NCI-H345 (cell line): ENCODE data around the gene ACP3.

Experiments
- DNase-seq: peaks from one replicate; lab custom pipeline; 2025; lab: John Stamatoyannopoulos, UW

Gene ACP3

DNA sequence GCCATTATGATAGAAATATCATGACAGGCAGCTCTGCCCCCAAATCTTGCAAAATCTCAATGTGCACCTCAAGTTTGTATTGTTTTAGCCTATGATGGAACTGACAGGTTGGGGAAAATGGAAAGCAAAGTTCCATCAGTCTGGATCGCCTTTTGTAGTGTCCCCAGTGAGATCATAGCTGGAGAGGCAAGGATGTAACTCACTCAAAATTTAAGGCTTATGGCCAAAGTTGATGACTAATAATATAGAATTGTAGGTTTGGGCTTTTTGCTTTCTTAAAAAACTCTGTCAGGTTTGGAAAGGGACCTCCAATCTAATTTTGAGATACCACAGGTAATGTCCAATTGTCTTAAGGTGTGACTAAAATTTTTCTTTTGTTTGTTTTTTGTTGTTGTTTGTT, 1.4 kb upstream of the ACP3 start:
- DNase-seq: no peak

DNA sequence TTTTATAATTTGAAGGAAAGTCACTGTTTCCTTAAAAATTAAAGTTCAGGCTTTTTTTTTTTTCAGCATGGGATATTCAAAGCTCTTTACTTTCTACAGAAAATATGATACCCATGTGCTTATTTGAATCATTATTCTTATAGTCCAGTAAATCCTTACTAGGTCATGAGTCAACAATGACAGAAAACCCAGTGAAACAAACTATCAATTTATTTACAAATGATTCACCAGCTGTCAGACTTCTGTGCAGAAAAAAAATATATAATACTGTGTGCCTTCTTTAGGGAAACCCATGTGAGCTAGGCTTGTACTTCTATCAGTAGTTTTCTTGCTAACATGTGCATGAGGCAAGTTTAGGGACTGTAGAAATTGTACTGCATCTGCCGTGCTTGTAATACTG, 1.2 kb downstream of the ACP3 start:
- DNase-seq: no peak

DNA sequence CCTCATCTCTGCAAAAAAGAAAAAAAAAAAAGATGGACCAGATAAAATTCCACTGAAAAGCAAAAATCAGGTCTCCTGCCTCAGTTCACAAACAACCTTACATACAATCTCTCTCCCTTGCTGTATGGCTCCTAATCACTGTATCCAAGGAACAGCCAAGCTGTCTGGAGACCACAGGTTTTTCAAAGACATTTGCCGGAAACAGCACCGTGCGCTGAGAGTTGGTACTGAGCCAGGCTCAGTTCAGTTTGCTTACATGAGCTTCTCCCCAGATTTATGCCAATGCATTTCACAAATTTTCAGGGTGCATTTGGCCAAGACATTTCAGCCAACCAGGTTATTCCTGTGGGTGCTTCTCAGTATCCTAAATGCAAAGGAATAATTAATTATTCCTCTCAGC, 4.1 kb downstream of the ACP3 start:
- no peak for DNase-seq

DNA sequence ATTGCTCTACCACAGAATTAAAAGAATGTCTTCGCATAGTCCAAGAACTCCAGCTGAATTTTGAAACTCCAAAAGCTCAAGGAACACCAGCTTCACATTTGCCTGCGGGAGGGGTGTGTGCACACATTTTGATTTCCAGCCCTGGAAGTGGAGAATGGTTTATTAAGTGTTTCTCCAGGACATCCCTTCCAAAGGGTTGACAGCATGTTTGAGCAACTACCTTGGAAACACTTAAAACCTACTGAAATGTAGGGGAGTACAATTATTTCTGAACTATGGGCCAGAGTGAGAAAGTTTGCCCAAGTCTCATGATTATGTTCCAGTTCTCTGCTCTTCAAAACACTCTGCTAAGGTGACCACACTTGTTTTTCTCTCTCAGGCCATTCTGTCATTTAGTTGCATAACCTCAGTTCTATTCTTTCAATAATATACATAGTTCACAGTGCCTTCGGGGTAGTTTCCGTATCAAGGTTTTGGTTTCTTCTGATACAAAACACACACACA, 7.9 kb downstream of the ACP3 start:
- DNase-seq: no peak

DNA sequence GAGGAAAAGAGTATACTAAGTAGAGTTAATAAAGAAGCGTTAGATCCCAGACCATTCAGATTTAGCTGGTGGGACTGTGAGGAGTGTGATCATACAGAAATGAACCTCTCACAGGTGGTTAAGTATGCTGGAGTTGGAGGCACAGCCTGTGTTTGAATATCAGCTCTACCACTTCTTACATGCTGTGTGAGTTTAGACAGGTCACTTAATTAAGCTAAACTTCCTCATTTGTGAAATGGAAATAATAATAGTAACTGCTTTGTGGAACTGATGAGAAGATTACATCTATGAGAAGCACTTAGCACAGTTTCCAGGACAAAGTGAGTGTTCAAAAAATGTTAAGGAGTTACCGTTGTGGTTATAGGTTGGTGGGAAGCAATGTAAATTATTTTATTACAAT, 8.4 kb downstream of the ACP3 start:
- no peak for DNase-seq

DNA sequence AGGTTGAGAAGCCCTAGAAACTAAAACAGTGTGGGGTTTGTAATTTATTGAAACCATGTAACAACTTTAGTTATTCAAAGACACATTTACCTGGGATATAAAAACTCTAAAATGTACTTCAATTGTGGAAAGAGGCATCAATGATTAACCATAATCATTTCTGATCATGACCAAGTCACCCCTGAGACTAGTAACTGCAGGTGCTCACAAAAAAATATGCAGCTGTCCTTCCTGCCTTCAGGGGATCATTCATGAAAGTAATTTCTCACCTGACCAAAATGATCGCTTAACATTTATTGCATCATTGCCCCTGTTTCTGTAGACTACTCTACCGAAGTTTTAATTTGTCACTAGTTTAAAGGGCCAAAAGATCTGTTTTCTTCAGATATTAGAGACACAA, 9.0 kb downstream of the ACP3 start:
- no peak for DNase-seq

DNA sequence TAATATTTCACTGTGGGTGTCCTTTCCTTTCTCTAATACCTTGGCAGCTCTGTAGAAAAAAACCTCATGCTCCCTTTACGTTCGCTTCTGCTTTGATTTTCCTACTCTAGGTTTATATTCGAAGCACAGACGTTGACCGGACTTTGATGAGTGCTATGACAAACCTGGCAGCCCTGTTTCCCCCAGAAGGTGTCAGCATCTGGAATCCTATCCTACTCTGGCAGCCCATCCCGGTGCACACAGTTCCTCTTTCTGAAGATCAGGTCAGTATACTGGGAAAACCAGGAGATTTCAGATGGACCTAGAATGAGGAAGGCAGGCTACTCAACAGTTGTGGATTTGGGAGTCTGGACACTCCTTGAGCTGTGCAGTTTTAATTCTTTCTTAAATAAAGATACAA, 14.9 kb downstream of the ACP3 start:
- no peak for DNase-seq

DNA sequence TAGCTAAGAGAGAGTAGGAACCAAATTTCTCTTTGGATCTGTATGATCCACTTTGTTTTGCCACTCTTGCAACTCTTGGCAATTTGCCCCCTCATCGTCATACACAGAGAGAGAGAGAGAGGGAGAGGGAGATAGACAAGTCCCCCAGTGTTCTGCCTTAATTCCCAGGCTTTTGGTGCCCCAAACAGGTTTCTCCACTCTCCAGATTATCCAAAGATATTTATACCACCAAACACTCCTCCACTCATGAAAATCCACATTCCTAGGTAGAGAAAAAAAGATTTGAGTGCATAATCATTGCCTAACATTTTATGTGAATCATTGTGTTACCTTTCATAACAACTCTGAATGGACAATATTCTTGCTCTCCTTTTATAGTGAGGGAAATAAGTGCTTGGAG, 15.3 kb downstream of the ACP3 start:
- DNase-seq: no peak

DNA sequence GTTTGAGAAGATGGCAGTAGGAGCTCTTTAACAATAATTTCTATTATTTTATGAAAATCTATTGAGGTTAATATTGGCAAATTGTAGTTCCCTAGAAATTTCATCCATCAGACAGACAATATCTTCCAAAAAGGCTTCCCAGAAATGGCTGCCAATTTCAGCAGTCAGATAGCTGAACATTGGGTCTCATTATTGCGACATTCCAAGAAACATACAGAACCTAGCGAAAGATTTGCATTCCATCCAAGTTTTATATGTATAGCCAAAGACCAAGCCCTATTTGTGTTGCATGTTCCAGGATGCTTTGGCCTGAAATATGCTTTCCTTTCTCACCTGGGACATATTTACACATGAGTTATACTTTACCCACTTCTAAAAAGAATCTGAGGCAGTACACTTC, 24.5 kb downstream of the ACP3 start:
- DNase-seq: no peak

DNA sequence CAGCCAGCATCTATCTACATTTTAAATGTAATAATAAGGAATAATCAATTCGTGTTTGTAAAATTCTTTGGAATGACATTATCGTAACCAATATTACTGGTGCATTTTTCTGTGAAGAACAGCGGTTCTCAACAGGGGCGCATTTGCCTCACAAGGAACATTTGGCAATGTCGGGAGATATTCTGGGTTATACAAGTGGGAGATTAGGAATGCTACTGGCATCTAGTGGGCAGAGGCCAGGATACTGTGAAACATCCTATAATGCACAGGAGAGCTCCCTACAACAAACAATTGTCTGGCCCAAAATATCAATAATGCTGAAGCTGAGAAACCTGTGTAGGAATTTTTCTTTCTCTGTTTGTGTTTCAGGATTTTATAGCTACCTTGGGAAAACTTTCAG, 25.0 kb downstream of the ACP3 start:
- DNase-seq: no peak

DNA sequence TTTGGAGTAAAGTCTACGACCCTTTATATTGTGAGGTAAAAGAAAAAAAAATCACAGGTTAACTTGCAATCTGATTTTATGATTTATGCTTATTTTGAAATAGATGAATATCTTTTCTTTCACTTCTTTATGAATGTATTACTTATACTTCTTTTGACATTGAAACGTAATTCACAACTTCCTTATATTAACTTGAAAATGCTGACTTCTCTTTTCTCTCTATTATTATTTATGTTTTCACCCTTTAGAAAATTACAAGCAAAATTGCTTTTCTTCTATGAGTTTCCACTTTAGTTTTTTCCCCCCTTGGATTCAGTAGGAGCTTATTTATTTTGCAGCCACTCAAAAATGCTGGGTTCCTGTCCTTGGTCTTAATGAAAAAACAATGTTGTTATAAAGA, 25.4 kb downstream of the ACP3 start:
- DNase-seq: no peak

DNA sequence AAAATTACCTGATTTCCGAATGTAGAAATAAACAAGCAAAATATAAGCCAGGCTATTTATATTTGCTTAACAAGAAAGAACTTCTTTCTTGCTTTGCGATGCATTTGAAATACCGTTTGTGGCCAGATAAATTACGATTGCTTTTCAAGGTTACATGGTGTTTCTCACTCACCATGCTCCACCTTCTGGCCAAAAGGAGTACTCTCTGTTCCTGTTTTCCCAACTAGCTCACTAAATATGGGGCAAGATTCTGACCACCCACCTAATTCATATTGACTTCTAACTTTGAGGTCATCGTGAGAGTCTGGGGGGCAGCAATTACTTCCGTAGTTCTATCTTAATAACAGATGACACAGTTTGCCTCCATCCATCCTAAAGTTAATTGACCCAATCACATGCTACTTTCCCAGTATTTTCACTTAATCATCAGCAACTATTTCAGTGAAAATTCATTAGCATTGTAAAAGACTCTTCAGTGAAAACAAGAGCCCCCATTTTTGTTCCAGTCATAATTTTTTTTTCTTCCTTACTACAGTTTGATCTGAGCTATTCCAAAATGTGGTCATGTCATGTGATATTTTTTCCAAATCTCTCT, 25.9 kb downstream of the ACP3 start:
- peak; percentile 46 for DNase-seq

DNA sequence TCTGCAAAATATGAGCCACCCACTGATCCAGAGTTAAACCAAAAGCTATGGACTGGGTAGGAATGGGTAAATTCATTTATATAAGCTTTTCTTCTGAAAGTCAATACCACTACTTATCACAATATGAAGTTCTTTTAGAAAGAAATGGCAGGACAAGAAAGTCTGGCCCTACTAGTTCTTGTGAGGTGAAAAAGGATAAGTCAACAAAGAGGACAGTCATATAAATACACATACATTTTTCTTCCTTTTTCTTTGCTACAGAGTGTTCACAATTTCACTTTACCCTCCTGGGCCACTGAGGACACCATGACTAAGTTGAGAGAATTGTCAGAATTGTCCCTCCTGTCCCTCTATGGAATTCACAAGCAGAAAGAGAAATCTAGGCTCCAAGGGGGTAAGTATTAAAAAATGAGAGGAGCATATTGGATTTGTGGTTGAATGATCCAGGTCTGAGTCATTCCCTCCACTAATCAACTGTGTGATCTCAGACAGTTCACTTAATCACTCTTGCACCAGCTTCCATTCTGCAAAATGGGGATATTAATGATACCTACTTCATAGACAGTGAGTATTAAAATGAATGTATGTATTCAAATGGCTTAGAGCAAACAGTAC, 27.6 kb downstream of the ACP3 start:
- DNase-seq: no peak

DNA sequence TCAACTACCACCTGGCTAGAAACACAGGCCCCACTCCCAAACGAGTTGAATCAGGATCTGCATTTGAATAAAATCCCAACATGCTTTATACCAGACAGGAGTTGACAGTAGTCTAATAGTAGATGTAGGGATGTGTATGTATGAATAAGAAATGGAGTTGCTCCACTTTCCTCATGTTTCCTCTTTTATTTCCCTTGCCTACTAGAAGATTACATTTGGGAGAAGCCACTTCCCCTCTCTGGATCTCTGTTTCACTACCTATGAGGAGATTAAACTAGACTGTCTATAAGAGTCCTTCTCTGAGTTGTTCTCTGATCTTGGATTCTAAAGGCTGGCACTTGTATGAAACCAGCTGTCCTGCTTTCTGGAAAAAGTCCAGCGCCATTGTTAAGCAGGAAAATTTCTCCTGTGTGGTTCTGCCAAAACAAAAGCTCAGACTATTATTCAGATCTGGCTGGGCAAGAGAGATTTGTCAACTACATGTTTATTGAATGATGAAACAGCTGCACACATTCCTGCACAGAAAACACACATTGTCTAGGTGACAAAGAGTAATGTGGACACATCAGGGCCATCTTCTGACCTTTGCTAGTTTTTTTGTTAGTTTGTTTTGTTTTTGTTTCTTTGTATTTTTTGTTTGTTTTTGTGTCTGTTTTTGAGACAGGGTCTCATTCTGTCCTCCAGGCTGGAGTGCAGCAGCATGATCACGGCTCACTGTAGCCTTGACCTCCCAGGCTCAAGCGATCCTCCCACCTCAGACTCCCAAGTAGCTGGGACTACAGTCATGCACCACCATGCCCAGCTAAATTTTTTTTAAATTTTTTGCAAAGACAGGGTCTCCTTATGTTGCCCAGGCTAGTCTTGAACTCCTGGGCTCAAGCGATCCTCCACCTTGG, 29.9 kb downstream of the ACP3 start:
- DNase-seq: no peak

DNA sequence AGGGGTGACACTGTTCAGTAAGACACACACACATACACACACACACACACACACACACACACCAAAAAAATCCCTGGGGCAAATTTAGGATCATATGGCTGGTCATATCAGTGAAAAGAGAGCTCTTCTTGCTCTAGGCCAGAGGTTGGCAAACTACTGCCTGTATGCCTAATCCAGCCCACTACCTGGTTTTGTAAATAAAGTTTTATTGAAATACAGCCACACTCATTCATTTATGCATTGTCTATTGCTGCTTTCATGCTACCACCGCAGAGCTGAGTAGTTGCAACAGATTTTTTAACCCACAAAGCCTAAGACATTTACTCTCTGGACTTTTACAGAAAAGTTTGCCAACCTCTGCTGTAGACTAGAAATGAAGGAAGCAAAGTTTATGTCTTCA, 30.6 kb downstream of the ACP3 start:
- no peak for DNase-seq

DNA sequence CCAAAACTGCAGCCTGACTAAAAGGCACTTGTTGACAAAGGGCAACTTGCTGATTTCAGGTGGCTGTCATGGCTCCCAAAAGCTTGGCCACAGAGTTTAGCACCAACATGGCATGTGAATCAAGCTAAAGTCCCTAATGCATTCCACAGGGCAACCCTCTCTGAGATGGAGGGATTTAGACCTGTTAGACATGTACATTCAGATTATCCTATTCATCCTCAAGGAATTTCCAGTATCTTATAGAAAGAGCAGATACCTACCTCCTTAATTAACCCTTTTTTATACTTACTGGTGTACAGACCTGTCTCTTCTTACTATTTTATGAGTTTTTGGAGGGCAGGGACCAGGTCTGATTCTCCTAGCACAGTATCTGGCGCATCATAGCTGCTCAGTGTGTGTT, 31.3 kb downstream of the ACP3 start:
- no peak for DNase-seq

DNA sequence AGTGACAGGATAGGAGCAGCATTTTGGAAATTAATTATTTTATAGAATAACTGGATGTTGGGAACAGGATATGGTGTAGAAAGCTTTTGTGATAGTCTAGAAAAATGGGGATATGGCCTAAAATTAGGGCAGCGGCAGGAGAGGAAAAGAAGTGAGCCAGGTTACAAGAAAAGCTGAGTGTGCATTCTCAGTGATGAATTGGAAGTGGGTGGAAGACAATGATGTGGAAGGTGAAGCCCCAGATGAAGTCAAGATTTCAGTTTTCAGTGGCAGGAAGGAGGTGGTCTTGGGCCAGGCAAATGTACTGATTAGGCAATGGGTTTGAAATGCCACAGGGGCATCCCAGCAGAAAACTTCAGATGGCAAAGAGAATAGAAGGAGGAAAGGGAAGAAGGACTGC, 33.6 kb downstream of the ACP3 start:
- no peak for DNase-seq

DNA sequence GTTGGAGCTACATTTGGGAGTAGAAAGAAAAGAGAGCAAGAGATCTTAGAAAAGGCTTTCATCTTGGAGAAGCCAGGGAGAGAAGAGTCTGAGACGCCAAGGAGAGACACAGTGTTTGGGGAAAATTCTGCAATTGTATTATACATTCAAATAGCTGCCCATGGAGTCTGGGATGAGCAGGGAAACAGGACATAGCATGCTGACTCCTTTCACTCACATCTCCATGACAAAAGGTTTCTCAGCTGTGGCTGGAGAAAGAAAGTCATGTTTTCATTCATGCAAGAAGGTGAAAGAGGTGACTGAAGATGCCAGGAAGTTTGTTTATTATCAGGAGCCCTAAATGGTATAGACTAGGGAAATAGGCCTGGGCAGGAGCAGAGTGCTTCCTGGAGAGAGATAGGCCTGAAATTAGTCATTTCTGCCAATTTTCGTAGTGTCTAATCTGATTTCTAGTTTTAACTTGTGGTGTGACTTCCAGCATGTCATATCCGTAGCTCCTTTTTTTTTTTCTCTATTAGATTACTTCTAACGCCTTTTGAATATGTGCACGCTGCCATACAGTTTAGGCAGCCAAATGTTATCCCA, 34.1 kb downstream of the ACP3 start:
- no peak for DNase-seq

DNA sequence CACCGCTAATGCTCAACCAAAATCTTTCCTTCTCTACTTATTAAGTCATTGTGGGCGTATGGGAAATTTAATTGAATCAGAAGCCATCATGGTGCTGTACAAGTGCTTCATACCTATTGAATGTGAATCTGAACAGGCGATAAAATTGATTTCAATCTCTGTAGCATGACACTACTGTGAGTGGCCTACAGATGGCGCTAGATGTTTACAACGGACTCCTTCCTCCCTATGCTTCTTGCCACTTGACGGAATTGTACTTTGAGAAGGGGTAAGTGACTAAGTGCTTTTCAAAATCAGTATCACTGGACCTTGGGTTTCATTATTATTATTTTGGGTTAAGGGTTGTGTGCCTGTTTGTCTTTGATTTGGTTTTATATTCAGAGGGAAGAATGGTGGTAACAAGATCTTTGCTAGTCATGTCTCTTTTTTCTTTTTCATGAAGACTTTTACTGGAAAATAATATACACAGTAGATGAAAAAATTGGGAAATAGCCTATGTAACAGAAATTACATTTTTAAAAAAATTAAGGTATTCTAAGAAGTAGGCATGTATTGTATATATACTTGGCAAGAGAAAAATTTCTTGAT, 35.4 kb downstream of the ACP3 start:
- peak; percentile 59 for DNase-seq

DNA sequence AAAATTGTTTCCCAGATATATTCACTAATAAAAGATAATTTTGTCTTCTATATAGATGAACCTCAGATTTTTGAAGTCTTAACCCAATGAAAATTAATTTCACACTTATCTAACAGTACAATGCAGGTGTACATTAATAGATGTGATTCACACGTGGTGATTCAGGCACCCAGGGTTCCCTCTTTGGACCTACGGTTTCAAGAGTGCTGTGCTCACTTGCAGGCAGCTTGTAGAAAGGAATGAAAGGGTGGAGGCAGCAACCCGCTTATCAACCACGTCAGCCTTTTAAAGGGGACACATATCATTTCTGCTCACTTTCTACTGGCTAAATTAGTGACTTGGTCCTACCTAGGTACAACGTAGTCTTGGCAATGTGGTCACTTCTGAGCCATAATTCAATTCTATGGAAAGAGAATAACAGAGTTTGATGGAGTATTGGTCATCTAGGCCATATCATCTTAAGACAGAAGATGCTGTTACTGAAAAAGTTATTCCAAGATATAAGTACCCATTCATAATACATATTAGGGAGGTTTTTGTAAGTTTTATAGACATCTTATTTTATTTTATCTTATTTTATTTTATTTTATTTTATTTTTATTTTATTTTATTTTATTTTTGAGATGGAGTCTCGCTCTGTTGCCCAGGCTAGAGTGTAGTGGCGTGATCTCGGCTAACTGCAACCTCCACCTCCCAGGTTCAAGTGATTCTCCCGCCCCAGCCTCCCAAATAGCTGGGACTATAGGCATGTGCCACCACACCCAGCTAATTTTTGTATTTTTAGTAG, 37.9 kb downstream of the ACP3 start:
- DNase-seq: no peak

DNA sequence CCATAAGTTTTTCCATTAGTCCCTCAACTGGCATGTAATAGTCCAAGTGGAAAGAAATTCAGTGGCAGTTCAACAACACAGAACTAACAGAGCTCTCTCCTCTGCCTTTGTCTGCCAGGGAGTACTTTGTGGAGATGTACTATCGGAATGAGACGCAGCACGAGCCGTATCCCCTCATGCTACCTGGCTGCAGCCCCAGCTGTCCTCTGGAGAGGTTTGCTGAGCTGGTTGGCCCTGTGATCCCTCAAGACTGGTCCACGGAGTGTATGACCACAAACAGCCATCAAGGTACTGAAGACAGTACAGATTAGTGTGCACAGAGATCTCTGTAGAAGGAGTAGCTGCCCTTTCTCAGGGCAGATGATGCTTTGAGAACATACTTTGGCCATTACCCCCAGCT, 39.4 kb downstream of the ACP3 start:
- DNase-seq: no peak

DNA sequence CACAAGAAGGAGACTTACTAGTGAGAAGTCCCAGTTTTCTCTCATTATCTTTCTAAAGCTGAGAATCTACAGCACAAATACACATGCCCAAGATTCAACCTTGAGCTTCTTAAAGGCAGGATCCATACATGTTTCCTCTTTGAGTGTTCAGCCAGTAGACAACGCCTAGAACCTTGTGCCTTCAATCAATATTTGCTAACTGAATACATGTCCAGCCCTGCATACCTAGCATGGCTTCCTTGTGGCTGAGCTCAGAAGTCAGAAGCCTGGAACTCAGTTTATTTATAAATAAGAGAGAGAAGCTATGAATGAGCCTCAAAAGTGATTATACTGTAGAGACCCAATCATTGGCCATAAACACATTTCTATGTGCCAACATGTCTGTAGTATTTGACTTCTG, 43.5 kb downstream of the ACP3 start:
- no peak for DNase-seq
